A549 (cell line): ENCODE results near the gene CNTFR. TPM values are rescaled to one million over a fixed set of nuclear protein-coding genes. Genes with fewer than 3 reads are reported as not detected.
A peak's percentile ranks its signal among the peaks of the same experiment; 100 is the strongest.

Experiments
- ATAC-seq, 2 experiments: fragments of 200-7000 bp in 1 of 2; fragments of >200 bp in 1 of 2; cut with Nextera tagmentation in 1 of 2; cut with Tn5 transposase in 1 of 2; 3 replicates each; pipeline versions ENCODE4 v1.8.0 to v1.9.1; 2018 to 2020; ENCODE audit warnings: mild to moderate bottlenecking in 1 of 2, moderate library complexity in 1 of 2
- CTCF ChIA-PET: fragments of 300-600 bp; sonication (Branson Sonifier 250); formaldehyde crosslinking; extraction: SDS; loops from one replicate; lab custom pipeline; 2021; ENCODE audit warnings: antibody characterized with exemption, inconsistent platforms; lab: Yijun Ruan, JAX
- POLR2A ChIA-PET: fragments of 350-600 bp; formaldehyde crosslinking; extraction: SDS; loops from one replicate; lab custom pipeline; 2021; ENCODE audit warnings: antibody characterized with exemption, inconsistent platforms; lab: Yijun Ruan, JAX
- DNase-seq, 2 experiments: peaks; one replicate each; pipeline versions ENCODE4 v3.0.0 to v3.0.0-alpha.2; 2011 to 2016; ENCODE audit warnings: low read depth in 1 of 2, low spot score in 1 of 2
- FAIRE-seq: peaks from 2 replicates; lab custom pipeline; 2011; peaks lifted over from hg19 to GRCh38; lab: Jason Lieb, UNC
- H3K27ac ChIP-seq, 2 experiments: fragments of >200 bp; sonication (Bioruptor Twin); formaldehyde crosslinking; 3 replicates each; pipeline ENCODE4 v1.5.1; 2016 to 2017
- H3K4me1 ChIP-seq: fragments of >200 bp; sonication (Bioruptor Twin); formaldehyde crosslinking; 3 replicates; pipeline ENCODE4 v1.6.1; 2016
- H3K4me2 ChIP-seq: fragments of >200 bp; sonication (Bioruptor Twin); formaldehyde crosslinking; 3 replicates; pipeline ENCODE4 v1.6.1; 2016
- H3K4me3 ChIP-seq: fragments of >200 bp; sonication (Bioruptor Twin); formaldehyde crosslinking; 3 replicates; pipeline ENCODE4 v1.5.1; 2016
- H3K9me3 ChIP-seq: fragments of >200 bp; sonication (Bioruptor Twin); formaldehyde crosslinking; 3 replicates; pipeline ENCODE4 v1.6.1; 2016
- BHLHE40 ChIP-seq: IDR thresholded peaks from 2 replicates; pipeline ENCODE4 v1.6.1; 2012; ENCODE audit warnings: low read depth, low read length, inconsistent platforms
- CHD4 ChIP-seq: fragments of 200-600 bp; sonication (generic); IDR thresholded peaks from 2 replicates; pipeline ENCODE4 v1.6.1; 2016; ENCODE audit warnings: antibody characterized with exemption, mild to moderate bottlenecking, borderline replicate concordance
- EHF ChIP-seq: fragments of 250-450 bp; sonication (Bioruptor Pico); IDR thresholded peaks from 2 replicates; pipeline ENCODE4 v1.5.0; 2020; ENCODE audit warnings: mild to moderate bottlenecking
- EHMT2 ChIP-seq: fragments of 200-600 bp; sonication (generic); IDR thresholded peaks from 2 replicates; pipeline ENCODE4 v1.6.1; 2016; ENCODE audit warnings: antibody characterized with exemption, low read depth, mild to moderate bottlenecking, moderate library complexity
- ESRRA ChIP-seq: fragments of 150-350 bp; IDR thresholded peaks from 2 replicates; pipeline ENCODE4 v1.6.1; 2014; ENCODE audit warnings: mild to moderate bottlenecking, low read length, borderline replicate concordance
- JUN ChIP-seq, 2 experiments: fragments of >200 bp; sonication (Bioruptor Twin); formaldehyde crosslinking; IDR thresholded peaks; 2 replicates in 1 of 2; 3 replicates in 1 of 2; pipeline ENCODE4 v1.6.1; 2016 to 2017
- JUNB ChIP-seq: fragments of >200 bp; sonication (Bioruptor Twin); formaldehyde crosslinking; IDR thresholded peaks from 2 replicates; pipeline ENCODE4 v1.6.1; 2016
- KDM5A ChIP-seq: fragments of 200-600 bp; sonication (generic); IDR thresholded peaks from 2 replicates; pipeline ENCODE4 v1.6.1; 2016; ENCODE audit warnings: antibody characterized with exemption, mild to moderate bottlenecking
- MAFK ChIP-seq: fragments of 450-650 bp; IDR thresholded peaks from 2 replicates; pipeline ENCODE4 v1.6.1; 2014; ENCODE audit not compliant: partially characterized antibody
- NFE2L2 ChIP-seq: fragments of 150-350 bp; conservative IDR thresholded peaks from 2 replicates; pipeline ENCODE4 v1.6.1; 2014; ENCODE audit warnings: low read length
- NPAS2 ChIP-seq: fragments of 250-450 bp; sonication (Bioruptor Pico); IDR thresholded peaks from 2 replicates; pipeline ENCODE4 v1.8.0; 2022; ENCODE audit warnings: mild to moderate bottlenecking, moderate library complexity, borderline replicate concordance
- PHF8 ChIP-seq: fragments of 200-600 bp; sonication (generic); IDR thresholded peaks from 2 replicates; pipeline ENCODE4 v1.6.1; 2016; ENCODE audit warnings: low read depth, mild to moderate bottlenecking, antibody characterized with exemption, moderate library complexity, borderline replicate concordance
- POLR2A ChIP-seq: IDR thresholded peaks from 2 replicates; pipeline ENCODE4 v1.6.1; 2012; ENCODE audit warnings: mild to moderate bottlenecking, low read length
- RARB ChIP-seq: fragments of 250-450 bp; sonication (Bioruptor Pico); IDR thresholded peaks from 2 replicates; pipeline ENCODE4 v1.8.0; 2021; ENCODE audit warnings: mild to moderate bottlenecking, moderate library complexity
- RFX5 ChIP-seq: fragments of 450-650 bp; IDR thresholded peaks from 2 replicates; pipeline ENCODE4 v1.7.1; 2014; ENCODE audit warnings: antibody characterized with exemption, mild to moderate bottlenecking, moderate library complexity
- SMC3 ChIP-seq: fragments of >200 bp; sonication (Bioruptor Twin); formaldehyde crosslinking; IDR thresholded peaks from 3 replicates; pipeline ENCODE4 v1.6.1; 2018; ENCODE audit warnings: inconsistent platforms
- TFCP2L1 ChIP-seq: fragments of 250-450 bp; sonication (Bioruptor Pico); IDR thresholded peaks from 2 replicates; pipeline ENCODE4 v1.5.0; 2021; ENCODE audit warnings: mild to moderate bottlenecking
- TP53 ChIP-seq: fragments of 250-450 bp; sonication (Bioruptor Pico); IDR thresholded peaks from 2 replicates; pipeline ENCODE4 v1.5.0; 2021; ENCODE audit warnings: mild to moderate bottlenecking, moderate library complexity
- ZFP36 ChIP-seq: fragments of 450-650 bp; IDR thresholded peaks from 2 replicates; pipeline ENCODE4 v1.6.1; 2014; ENCODE audit warnings: borderline replicate concordance; ENCODE audit not compliant: partially characterized antibody
- ZNF302 ChIP-seq: fragments of 250-450 bp; sonication (Bioruptor Pico); IDR thresholded peaks from 2 replicates; pipeline ENCODE4 v1.9.0; 2021; ENCODE audit warnings: inconsistent platforms, mild to moderate bottlenecking, moderate library complexity
- ZSCAN20 ChIP-seq: fragments of 250-450 bp; sonication (Bioruptor Pico); IDR thresholded peaks from 2 replicates; pipeline ENCODE4 v1.8.0; 2022; ENCODE audit warnings: mild to moderate bottlenecking, moderate library complexity
- WGBS: methylation state at CpG from one replicate; pipeline ENCODE4 v1.1.6; 2017; ENCODE audit errors: missing lambda C conversion rate; 5-methylcytosine and 5-hydroxymethylcytosine counted together
- polyA plus RNA-seq, 4 experiments: library from polyadenylated mRNA; depleted of rRNA in 3 of 4; stranded (reverse); fragments of >200 nt; fragmentation: RNase III in 1 of 4; extraction: RNeasy Plus Mini Kit Qiagen cat#74134 plus additional on column Dnase treatment in 1 of 4; gene quantifications; 2 replicates in 3 of 4; 3 replicates in 1 of 4; pipeline ENCODE4 v1.2.3, GENCODE V29; 2011 to 2017
- TF ChIP-seq, protein P1 (sequence below): fragments of >200 bp; sonication (Bioruptor Twin); formaldehyde crosslinking; IDR thresholded peaks from 2 replicates; pipeline ENCODE4 v1.6.1; 2016
- TF ChIP-seq, protein P2 (sequence below): fragments of 250-450 bp; sonication (Bioruptor Pico); IDR thresholded peaks from 2 replicates; pipeline ENCODE4 v1.5.0; 2020; ENCODE audit warnings: low read depth, mild to moderate bottlenecking, moderate library complexity
- TF ChIP-seq, protein P3 (sequence below): IDR thresholded peaks from 2 replicates; pipeline ENCODE4 v1.6.1; 2012
- TF ChIP-seq, protein P4 (sequence below): fragments of 150-350 bp; IDR thresholded peaks from 2 replicates; pipeline ENCODE4 v1.6.1; 2014; ENCODE audit warnings: low read depth, mild to moderate bottlenecking, low read length

Gene CNTFR
- polyA plus RNA-seq, 2 of the 4 experiments (the other 2 are of a cell fraction), result 0.09 TPM; not detected in 1

DNA sequence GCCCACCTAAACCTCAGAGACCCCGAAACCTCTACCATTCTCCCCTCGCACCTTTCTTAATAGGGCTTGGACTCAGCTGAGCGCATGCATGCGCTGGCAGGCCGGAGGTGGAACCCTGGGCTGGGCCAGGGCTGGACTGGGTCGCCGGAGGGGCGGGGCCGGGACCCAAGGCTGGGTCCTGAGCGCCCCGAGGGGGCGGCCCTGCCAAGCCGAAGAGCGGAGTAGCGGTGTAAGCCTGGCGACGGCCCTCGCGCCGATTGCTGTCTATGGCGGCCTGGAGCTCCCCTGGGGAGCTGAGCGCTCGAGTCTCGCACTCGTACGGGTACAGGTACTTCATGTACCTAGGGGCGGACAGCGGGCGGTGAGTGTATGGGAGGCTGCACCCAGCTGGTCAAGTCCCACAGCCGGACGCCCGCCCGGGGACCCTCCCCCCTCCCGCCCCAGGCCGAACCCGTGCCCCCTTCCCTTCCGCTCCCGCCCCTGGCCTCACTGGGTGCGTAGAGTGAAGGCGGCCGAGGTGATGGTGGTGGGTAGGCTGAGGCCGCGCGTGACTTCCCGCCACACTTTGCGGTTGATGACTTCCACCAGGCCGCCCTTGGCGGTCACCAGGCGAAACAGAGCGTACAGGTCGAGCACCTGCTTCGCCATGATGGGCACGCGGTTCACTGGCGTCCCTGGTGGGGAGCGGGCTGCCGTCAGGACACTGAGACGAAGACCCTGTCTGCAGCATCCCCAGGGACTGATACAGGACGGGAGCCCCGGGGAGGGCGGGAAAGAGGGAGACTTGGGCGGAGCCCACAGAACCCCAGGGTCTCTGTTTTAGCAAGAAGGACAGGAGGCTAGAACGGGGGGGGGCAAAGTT is 34.1 kb upstream of the CNTFR start:
- no peak overlapping the region for H3K4me3 ChIP-seq
- WGBS, result 85% methylated on average over 50 of the region's 63 CpGs
- no peak for DNase-seq
- FAIRE-seq, result no peak
- POLR2A ChIA-PET, result interaction anchor here (0.6 kb wide), 1 partner anchor 246 kb away, joined by 4 read pairs; no protein-coding TSS in a partner anchor
- no peaks in the 10 kb centered on the region for H3K9me3 ChIP-seq
- TF ChIP-seq, protein P1, sequence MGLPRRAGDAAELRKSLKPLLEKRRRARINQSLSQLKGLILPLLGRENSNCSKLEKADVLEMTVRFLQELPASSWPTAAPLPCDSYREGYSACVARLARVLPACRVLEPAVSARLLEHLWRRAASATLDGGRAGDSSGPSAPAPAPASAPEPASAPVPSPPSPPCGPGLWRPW, result no peak
- TF ChIP-seq, protein P2, sequence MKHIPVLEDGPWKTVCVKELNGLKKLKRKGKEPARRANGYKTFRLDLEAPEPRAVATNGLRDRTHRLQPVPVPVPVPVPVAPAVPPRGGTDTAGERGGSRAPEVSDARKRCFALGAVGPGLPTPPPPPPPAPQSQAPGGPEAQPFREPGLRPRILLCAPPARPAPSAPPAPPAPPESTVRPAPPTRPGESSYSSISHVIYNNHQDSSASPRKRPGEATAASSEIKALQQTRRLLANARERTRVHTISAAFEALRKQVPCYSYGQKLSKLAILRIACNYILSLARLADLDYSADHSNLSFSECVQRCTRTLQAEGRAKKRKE (CRISPR knock-in tag), result no peak
- no peak for TF ChIP-seq MAFK
- TF ChIP-seq, all 56 proteins: peak for 0
- no peak overlapping the region for H3K4me2 ChIP-seq
- CTCF ChIA-PET, result interaction anchor here (0.8 to 7.4 kb wide), 7 partner anchors 10 to 79 kb away, joined by 3 to 118 read pairs (median 4); partner anchors contain the start of genes RPP25L and SIGMAR1
- peaks cover 6% of the 10 kb centered on the region; the same call in 2 of the 3 replicates for H3K4me1 ChIP-seq
- ATAC-seq, result no peak
- no peak overlapping the region for H3K27ac ChIP-seq

DNA sequence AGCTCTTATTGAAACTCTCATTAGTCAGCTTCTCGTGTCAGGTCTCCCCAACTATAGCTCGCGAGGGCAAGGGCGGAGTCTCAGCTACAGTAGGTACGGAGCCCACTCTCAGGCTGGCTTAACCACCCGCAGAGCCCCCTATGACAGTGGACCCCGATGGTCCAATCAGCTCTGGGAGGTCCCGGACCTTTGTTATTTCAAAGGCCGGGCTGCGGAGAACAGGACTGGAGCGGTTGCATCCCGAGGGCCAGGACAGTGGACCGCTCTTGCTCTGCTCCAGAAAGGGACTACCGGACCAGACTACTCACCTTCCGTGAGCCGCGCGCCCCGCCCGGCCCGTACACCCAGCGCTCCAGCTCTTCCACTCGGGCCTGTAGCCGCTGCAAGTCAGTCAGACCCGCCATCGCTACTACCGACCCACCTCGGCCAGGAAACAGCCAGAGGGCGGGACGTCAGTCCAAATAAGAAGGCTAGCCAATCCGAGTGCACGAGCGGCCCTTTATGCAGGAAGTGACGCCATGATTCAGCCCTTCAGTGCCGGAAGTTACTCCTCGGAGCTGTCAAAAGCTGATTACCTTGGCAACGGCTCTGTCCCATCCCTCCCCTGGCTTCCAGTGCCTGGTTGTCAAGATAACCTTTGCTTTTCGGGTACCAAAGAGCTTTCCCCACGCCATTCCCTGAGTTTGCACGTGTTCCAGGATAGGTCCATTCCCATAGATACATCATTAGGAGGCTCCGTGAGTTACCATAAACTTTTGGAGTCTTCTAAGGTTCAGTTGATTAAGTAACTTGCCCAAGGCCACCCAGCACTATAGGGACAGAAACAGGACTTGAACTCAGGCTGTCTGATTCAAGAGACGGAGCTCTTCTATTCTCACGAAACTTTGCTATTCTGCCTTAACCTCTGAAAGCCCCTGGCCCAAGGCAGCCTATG is 30.8 kb upstream of the CNTFR start, which contains the start of gene DCTN3:
TSS of gene DCTN3 (minus strand) at position 435 of the 934 bp plus-strand sequence. CDS start at position 404, 31 bp downstream.
- peak; percentile 96 to 99 for ATAC-seq
- POLR2A ChIA-PET, result interaction anchor here (0.5 to 1.2 kb wide), 6 partner anchors 11 to 26 kb away, joined by 3 to 12 read pairs (median 5); partner anchors contain the start of genes GALT and SIGMAR1
- TF ChIP-seq POLR2A, result peak; percentile 30; the same call in 1 of the 2 replicates
- TF ChIP-seq ESRRA, result no peak
- no peak for TF ChIP-seq ZSCAN20 (CRISPR knock-in tag)
- TF ChIP-seq, protein P3, sequence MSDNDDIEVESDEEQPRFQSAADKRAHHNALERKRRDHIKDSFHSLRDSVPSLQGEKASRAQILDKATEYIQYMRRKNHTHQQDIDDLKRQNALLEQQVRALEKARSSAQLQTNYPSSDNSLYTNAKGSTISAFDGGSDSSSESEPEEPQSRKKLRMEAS, result peak; percentile 42; the same call in 1 of the 2 replicates
- TF ChIP-seq, protein P4, sequence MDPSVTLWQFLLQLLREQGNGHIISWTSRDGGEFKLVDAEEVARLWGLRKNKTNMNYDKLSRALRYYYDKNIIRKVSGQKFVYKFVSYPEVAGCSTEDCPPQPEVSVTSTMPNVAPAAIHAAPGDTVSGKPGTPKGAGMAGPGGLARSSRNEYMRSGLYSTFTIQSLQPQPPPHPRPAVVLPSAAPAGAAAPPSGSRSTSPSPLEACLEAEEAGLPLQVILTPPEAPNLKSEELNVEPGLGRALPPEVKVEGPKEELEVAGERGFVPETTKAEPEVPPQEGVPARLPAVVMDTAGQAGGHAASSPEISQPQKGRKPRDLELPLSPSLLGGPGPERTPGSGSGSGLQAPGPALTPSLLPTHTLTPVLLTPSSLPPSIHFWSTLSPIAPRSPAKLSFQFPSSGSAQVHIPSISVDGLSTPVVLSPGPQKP, result no peak
- TF ChIP-seq SMC3, result no peak
- TF ChIP-seq PHF8, result 0 out of 2 replicates have a peak, but pooled peaks have one; percentile 26
- TF ChIP-seq, all 56 proteins: peak for 3
- WGBS, result 4% methylated on average over 40 of the region's 43 CpGs
- CTCF ChIA-PET, result interaction anchor here (0.6 to 7.4 kb wide), 12 partner anchors 8 to 944 kb away, joined by 3 to 118 read pairs (median 4); partner anchors contain the start of genes GALT, RPP25L and SIGMAR1
- Histone ChIP-seq H3K4me3 (peak within 1 kb of the TSS; percentile 81), H3K27ac (peak within 1 kb of the TSS; percentile 63 to 80), H3K4me2 (peak within 1 kb of the TSS; percentile 93), H3K4me1 (peaks cover 6% of the 10 kb centered on the region; the same call in 2 of the 3 replicates), H3K9me3 (no peaks in the 10 kb centered on the region)
- FAIRE-seq (peak; percentile 98), DNase-seq (peak; percentile 93 to 97)

DNA sequence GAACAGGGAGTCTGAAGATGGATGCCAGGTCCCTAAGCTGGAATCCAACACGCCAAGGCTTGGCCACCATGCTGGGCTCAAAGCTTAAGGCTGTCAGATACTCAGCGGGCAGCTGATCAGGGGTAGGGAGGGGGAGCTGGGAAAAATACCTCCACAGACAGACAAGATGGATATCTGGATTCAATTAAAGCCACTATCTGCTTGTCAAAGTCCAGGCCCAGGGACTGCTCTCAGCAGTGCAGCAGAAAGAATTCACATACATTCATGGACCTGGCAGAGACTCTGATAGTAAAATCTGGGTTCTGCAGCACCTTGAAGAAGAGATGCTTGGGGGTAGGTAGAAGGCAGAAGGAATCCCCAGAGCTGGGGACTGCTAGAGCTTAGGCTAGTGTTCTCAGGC is 25.6 kb upstream of the CNTFR start:
- ChIA-PET CTCF (interaction anchor here (0.6 to 17.0 kb wide), 11 partner anchors 10 to 738 kb away, joined by 3 to 429 read pairs (median 5); partner anchors contain the start of genes ARID3C, GALT and SIGMAR1), POLR2A (no interaction called here)
- no peak for FAIRE-seq
- Histone ChIP-seq H3K4me1 (peaks cover 19% of the 10 kb centered on the region; the same call in 2 of the 3 replicates), H3K9me3 (no peaks in the 10 kb centered on the region), H3K4me2 (no peak overlapping the region), H3K27ac (no peak overlapping the region), H3K4me3 (no peak overlapping the region)
- no peak for DNase-seq
- WGBS, result 76% methylated on average over 2 of the region's 2 CpGs
- ATAC-seq, result no peak
- TF ChIP-seq NFE2L2, result no peak
- TF ChIP-seq PHF8, result no peak
- no peak for TF ChIP-seq RARB (CRISPR knock-in tag)
- no peak for TF ChIP-seq KDM5A
- no peak for TF ChIP-seq ZFP36
- no peak for TF ChIP-seq RFX5
- no peak for TF ChIP-seq EHMT2
- no peak for TF ChIP-seq CHD4
- TF ChIP-seq POLR2A, result no peak
- TF ChIP-seq BHLHE40, result no peak
- TF ChIP-seq MAFK, result no peak
- TF ChIP-seq JUN (IDR thresholded peaks at IDR 0.05), result no peak
- no peak for TF ChIP-seq SMC3
- no peak for TF ChIP-seq TP53
- TF ChIP-seq NPAS2 (CRISPR knock-in tag), result no peak
- TF ChIP-seq ZNF302 (CRISPR knock-in tag), result no peak
- no peak for TF ChIP-seq TFCP2L1 (CRISPR knock-in tag)
- no peak for TF ChIP-seq ESRRA
- no peak for TF ChIP-seq JUNB
- TF ChIP-seq EHF (CRISPR knock-in tag), result no peak
- TF ChIP-seq, all 56 proteins: peak for 0
